Liver (tissue), 3 donors: Measurements from ENCODE around the gene SEC14L5.

ENCODE experiments used
- REST ChIP-seq: IDR thresholded peaks from 2 replicates; pipeline ENCODE4 v1.6.1; 2016; ENCODE audit warnings: antibody characterized with exemption, mild to moderate bottlenecking
- TAF1 ChIP-seq: conservative IDR thresholded peaks from 2 replicates; pipeline ENCODE4 v1.6.1; 2016; ENCODE audit warnings: antibody characterized with exemption, mild to moderate bottlenecking
- TF ChIP-seq, protein P1 (sequence below): fragments of 150-350 bp; IDR thresholded peaks from 2 replicates; pipeline ENCODE4 v1.5.1; 2017; ENCODE audit warnings: improper control_type of control experiment, low read depth, low read length; ENCODE audit not compliant: missing input control
- TF ChIP-seq, protein P2 (sequence below): IDR thresholded peaks from 2 replicates; pipeline ENCODE4 v1.6.1; 2016; ENCODE audit warnings: antibody characterized with exemption
- donor health status: healthy.
- donor health status: healthy.

GRCh38 chr16:4935241-4935855 lies 22.8 kb upstream of the SEC14L5 start:
- TF ChIP-seq REST = peak; percentile 47
- TF ChIP-seq, protein P1, sequence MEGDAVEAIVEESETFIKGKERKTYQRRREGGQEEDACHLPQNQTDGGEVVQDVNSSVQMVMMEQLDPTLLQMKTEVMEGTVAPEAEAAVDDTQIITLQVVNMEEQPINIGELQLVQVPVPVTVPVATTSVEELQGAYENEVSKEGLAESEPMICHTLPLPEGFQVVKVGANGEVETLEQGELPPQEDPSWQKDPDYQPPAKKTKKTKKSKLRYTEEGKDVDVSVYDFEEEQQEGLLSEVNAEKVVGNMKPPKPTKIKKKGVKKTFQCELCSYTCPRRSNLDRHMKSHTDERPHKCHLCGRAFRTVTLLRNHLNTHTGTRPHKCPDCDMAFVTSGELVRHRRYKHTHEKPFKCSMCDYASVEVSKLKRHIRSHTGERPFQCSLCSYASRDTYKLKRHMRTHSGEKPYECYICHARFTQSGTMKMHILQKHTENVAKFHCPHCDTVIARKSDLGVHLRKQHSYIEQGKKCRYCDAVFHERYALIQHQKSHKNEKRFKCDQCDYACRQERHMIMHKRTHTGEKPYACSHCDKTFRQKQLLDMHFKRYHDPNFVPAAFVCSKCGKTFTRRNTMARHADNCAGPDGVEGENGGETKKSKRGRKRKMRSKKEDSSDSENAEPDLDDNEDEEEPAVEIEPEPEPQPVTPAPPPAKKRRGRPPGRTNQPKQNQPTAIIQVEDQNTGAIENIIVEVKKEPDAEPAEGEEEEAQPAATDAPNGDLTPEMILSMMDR = no peak
- no peak for TF ChIP-seq TAF1
- TF ChIP-seq, protein P2, sequence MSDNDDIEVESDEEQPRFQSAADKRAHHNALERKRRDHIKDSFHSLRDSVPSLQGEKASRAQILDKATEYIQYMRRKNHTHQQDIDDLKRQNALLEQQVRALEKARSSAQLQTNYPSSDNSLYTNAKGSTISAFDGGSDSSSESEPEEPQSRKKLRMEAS = peak; percentile 64
